ENCODE measurements around the gene PNISR.
"Not testable (repeated sequence)": the region's sequence is repeated elsewhere in the genome, so short reads cannot be mapped to it uniquely, and the experiment has no call there.

DNA sequence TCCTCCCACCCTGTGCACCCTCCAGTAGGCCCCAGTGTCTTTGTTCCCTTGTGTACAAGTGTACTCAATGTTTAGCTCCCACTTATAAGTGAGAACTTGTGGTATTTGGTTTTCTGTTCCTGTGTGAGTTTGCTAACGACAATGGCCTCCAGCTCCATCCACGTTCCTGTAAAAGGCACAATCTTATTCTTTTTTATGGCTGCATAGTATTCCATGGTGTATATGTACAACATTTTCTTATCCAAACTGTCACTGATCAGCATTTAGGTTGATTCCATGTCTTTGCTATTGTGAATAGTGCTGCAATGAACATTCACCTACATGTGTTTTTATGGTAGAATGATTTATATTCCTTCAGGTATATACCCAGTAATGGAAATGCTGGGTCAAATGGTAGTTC is 34.0 kb upstream of the PNISR start:
- not testable (repeated sequence) for TF ChIP-seq CTCF, POLR2A (IDR thresholded peaks at IDR 0.05)
